Omental fat pad (tissue), 4 donors: ENCODE data around the gene KRTAP20-4. TPM values are rescaled to one million over a fixed set of nuclear protein-coding genes. Genes with fewer than 3 reads are reported as not detected.

Experiments used
- ATAC-seq: fragments of 150-250 bp; one replicate; pipeline ENCODE4 v1.9.1; 2016; ENCODE audit warnings: mild to moderate bottlenecking, moderate library complexity; ENCODE audit not compliant: low FRiP score
- DNase-seq: peaks from one replicate; pipeline ENCODE4 v3.0.0-alpha.2; 2019; ENCODE audit warnings: low spot score
- small RNA-seq: library from RNA; depleted of rRNA; stranded (forward); fragments of <200 nt; gene quantifications from one replicate; pipeline ENCODE3, GENCODE V24; 2016
- total RNA-seq, 4 donors: library from RNA; depleted of rRNA; stranded (reverse); fragments of >200 nt; gene quantifications; one replicate each; pipeline ENCODE4 v1.1.0, GENCODE V29; 2016
- TF ChIP-seq, protein P1 (sequence below), 3 donors: fragments of 450-650 bp; IDR thresholded peaks; one replicate each; pipeline ENCODE4 v1.5.1; 2016 to 2017; ENCODE audit warnings: antibody characterized with exemption in 3 of 3, mild to moderate bottlenecking in 3 of 3, moderate library complexity in 2 of 3

KRTAP20-4 gene
- total RNA-seq, 4 donors from 2014 or later, result not detected

DNA sequence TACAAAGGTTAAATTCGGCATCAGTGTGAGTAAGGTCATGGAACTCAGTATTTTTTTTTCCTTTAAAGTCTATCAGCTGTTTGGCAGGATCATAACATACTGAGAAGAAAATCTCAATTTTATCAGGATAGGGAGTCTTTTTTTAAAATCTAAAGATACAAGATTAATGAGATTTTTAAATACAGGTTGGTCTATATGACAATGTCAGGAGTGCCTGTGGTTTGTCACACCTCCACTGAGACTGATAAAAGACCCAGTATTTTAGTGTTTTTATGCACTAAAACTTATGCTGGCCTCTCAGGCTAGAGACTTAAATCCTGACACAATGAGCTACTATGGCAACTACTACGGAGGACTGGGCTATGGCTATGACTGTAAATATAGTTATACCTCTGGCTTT is 22.1 kb downstream of the KRTAP20-4 start, which contains the start of gene KRTAP20-3:
Gene KRTAP20-3, plus strand, starts transcription at position 301 of the 400 bp plus-strand sequence.
- DNase-seq (no peak), ATAC-seq (no peak)
- TF ChIP-seq, protein P1, sequence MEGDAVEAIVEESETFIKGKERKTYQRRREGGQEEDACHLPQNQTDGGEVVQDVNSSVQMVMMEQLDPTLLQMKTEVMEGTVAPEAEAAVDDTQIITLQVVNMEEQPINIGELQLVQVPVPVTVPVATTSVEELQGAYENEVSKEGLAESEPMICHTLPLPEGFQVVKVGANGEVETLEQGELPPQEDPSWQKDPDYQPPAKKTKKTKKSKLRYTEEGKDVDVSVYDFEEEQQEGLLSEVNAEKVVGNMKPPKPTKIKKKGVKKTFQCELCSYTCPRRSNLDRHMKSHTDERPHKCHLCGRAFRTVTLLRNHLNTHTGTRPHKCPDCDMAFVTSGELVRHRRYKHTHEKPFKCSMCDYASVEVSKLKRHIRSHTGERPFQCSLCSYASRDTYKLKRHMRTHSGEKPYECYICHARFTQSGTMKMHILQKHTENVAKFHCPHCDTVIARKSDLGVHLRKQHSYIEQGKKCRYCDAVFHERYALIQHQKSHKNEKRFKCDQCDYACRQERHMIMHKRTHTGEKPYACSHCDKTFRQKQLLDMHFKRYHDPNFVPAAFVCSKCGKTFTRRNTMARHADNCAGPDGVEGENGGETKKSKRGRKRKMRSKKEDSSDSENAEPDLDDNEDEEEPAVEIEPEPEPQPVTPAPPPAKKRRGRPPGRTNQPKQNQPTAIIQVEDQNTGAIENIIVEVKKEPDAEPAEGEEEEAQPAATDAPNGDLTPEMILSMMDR (IDR thresholded peaks at IDR 0.05), result no peak

DNA sequence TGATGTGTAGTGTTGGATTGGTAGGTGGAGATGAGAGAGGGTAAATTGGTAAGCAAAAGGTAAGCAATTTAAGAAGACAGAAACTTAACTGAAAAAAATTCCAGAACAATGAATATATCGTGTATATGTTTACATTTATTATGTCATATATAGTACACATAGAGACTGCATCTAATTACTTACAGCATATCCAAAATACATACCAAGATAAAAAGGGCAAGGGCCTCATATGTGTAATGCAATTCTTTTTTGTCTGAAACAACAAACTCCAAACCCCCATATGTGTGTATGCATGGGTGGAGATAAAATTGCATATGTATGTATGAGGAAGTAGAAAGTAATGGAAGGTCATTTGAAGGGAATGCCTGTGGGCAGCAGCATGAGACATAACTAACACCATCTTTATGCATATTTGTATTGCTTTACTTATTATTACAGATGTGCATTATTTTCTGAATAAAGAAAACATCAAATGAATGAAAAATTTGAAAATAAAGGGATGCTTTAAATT is 26.5 kb downstream of the KRTAP20-4 start:
- DNase-seq (no peak), ATAC-seq (no peak)
- TF ChIP-seq, protein P1 (IDR thresholded peaks at IDR 0.05), result no peak

DNA sequence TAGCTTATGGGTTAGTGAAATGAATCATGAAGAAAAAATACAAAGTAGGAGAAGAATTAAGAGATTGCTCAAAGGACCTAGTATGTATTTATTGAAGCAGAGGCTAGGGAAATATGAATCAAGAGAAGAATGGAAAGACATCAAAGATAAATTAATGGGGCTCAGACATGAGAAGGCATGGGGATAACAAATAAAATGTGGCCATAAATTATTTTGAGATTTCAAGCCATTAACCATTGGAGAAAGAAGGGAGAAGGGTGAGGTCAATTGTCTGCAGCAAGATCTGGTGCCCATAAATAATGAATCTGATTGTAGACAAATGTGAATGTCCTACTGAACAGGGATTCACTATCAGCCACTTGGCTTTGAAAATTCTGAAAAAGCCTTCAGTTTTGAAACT is 32.5 kb downstream of the KRTAP20-4 start:
- ATAC-seq (no peak), DNase-seq (no peak)
- TF ChIP-seq, protein P1 (IDR thresholded peaks at IDR 0.05), result no peak

DNA sequence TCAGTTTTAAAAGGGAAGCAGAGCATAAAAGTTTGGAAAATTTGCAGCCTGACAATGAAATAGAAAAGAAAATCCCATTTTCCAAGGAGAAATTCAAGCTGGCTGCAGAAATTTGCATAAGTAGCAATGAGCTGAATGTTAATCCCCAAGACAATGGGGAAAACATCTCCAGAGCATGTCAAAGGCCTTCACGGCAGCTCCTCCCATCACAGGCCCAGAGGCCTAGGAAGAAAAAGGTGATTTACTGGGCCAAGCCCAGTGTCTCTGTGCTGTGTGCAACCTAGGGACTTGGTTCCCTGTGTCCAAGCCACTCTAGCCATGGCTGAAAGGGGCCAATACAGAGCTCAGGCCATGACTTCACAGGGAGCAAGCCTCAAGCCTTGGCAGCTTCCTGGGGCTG is 48.3 kb downstream of the KRTAP20-4 start:
- TF ChIP-seq, protein P1 (IDR thresholded peaks at IDR 0.05), result no peak
- ATAC-seq (no peak), DNase-seq (no peak)

Small RNAs within 50 kb of the gene (small RNA-seq; reads per million reads assigned to genes)
- gene KRTAP20-1 (not detected), gene KRTAP20-3 (not detected), gene KRTAP20-4 (not detected), gene KRTAP22-1 (not detected), gene KRTAP22-2 (not detected)

Other genes with a start within 250 kb of the KRTAP20-4 start
- gene KRTAP13-2, start 248.4 kb upstream of the KRTAP20-4 start, total RNA-seq, result not detected
- not detected for gene KRTAP13-1, start 224.6 kb upstream of the KRTAP20-4 start, total RNA-seq
- gene KRTAP13-3, start 194.7 kb upstream of the KRTAP20-4 start, total RNA-seq, result not detected
- not detected for gene KRTAP13-4, start 190.4 kb upstream of the KRTAP20-4 start, total RNA-seq
- not detected for gene KRTAP15-1, start 180.4 kb upstream of the KRTAP20-4 start, total RNA-seq
- not detected for gene KRTAP19-1, start 140.3 kb upstream of the KRTAP20-4 start, total RNA-seq
- gene KRTAP19-2, start 133.2 kb upstream of the KRTAP20-4 start, total RNA-seq, result not detected
- not detected for gene KRTAP19-3, start 128.6 kb upstream of the KRTAP20-4 start, total RNA-seq
- not detected for gene KRTAP19-4, start 123.5 kb upstream of the KRTAP20-4 start, total RNA-seq
- gene KRTAP19-5, start 118.5 kb upstream of the KRTAP20-4 start, total RNA-seq, result not detected
- not detected for gene KRTAP19-6, start 78.8 kb upstream of the KRTAP20-4 start, total RNA-seq
- not detected for gene KRTAP19-7, start 59.3 kb upstream of the KRTAP20-4 start, total RNA-seq
- gene KRTAP22-2, start 30.2 kb upstream of the KRTAP20-4 start, total RNA-seq, result not detected
- not detected for gene KRTAP6-3, start 28.2 kb upstream of the KRTAP20-4 start, total RNA-seq
- gene KRTAP6-2, start 21.7 kb upstream of the KRTAP20-4 start, total RNA-seq, result not detected
- not detected for gene KRTAP22-1, start 19.5 kb upstream of the KRTAP20-4 start, total RNA-seq
- not detected for gene KRTAP6-1, start 6.7 kb upstream of the KRTAP20-4 start, total RNA-seq
- gene KRTAP20-1, start 4.2 kb upstream of the KRTAP20-4 start, total RNA-seq, result not detected
- gene KRTAP20-2, start 14.6 kb downstream of the KRTAP20-4 start, total RNA-seq, result not detected
- gene KRTAP20-3, start 22.2 kb downstream of the KRTAP20-4 start, total RNA-seq, result not detected
- gene KRTAP21-3, start 98.2 kb downstream of the KRTAP20-4 start, total RNA-seq, result not detected
- not detected for gene KRTAP21-2, start 126.6 kb downstream of the KRTAP20-4 start, total RNA-seq
- not detected for gene KRTAP21-1, start 134.8 kb downstream of the KRTAP20-4 start, total RNA-seq
- not detected for gene KRTAP8-1, start 192.6 kb downstream of the KRTAP20-4 start, total RNA-seq
- not detected for gene KRTAP7-1, start 209.1 kb downstream of the KRTAP20-4 start, total RNA-seq